ENCODE results near the gene LMCD1.

LMCD1 gene

GRCh38 chr3:8538223-8538622, 36.6 kb downstream of the LMCD1 start:
- no peak for DNase-seq

GRCh38 chr3:8538913-8539312, 37.3 kb downstream of the LMCD1 start:
- no peak for DNase-seq

- DNase-seq: no peak
Observed at GRCh38 chr3:8539419-8539818, 37.8 kb downstream of the LMCD1 start.

- DNase-seq: no peak
Observed at GRCh38 chr3:8540456-8540855, 38.8 kb downstream of the LMCD1 start.

GRCh38 chr3:8541486-8541885, 39.9 kb downstream of the LMCD1 start:
- DNase-seq: no peak

- DNase-seq: no peak
Observed at GRCh38 chr3:8542190-8543135, 40.8 kb downstream of the LMCD1 start.

GRCh38 chr3:8546609-8547008, 45.0 kb downstream of the LMCD1 start:
- DNase-seq: no peak

- no peak for DNase-seq
Observed at GRCh38 chr3:8548502-8549275, 47.1 kb downstream of the LMCD1 start.

GRCh38 chr3:8549354-8549753, 47.7 kb downstream of the LMCD1 start:
- DNase-seq: no peak

GRCh38 chr3:8550611-8551010, 49.0 kb downstream of the LMCD1 start:
- DNase-seq: no peak

- no peak for DNase-seq
Observed at GRCh38 chr3:8552223-8552762, 50.7 kb downstream of the LMCD1 start.

GRCh38 chr3:8553405-8553804, 51.8 kb downstream of the LMCD1 start:
- no peak for DNase-seq

- no peak for DNase-seq
Observed at GRCh38 chr3:8554696-8555095, 53.1 kb downstream of the LMCD1 start.

- DNase-seq: no peak
Observed at GRCh38 chr3:8555113-8555661, 53.6 kb downstream of the LMCD1 start.

- no peak for DNase-seq
Observed at GRCh38 chr3:8555725-8556472, 54.3 kb downstream of the LMCD1 start.

GRCh38 chr3:8556473-8556869, 54.8 kb downstream of the LMCD1 start:
- no peak for DNase-seq

GRCh38 chr3:8557298-8557697, 55.7 kb downstream of the LMCD1 start:
- no peak for DNase-seq

- DNase-seq: no peak
Observed at GRCh38 chr3:8558645-8559044, 57.0 kb downstream of the LMCD1 start.

- DNase-seq: no peak
Observed at GRCh38 chr3:8559351-8559750, 57.7 kb downstream of the LMCD1 start.

GRCh38 chr3:8560366-8561007, 58.9 kb downstream of the LMCD1 start:
- DNase-seq: no peak

GRCh38 chr3:8561370-8561769, 59.7 kb downstream of the LMCD1 start:
- DNase-seq: no peak

- no peak for DNase-seq
Observed at GRCh38 chr3:8562081-8562595, 60.5 kb downstream of the LMCD1 start.

Measured in T-helper 9 cell (primary cell).